Fibroblast of skin of back (primary cell): Measurements from ENCODE around the gene STAM.
"Not testable (repeated sequence)": the region's sequence is repeated elsewhere in the genome, so short reads cannot be mapped to it uniquely, and the experiment has no call there.

Source experiments
- DNase-seq: peaks from one replicate; pipeline ENCODE4 v3.0.0-alpha.2; 2013

Gene STAM

GRCh38 chr10:17682236-17682946 lies 38.4 kb downstream of the STAM start:
- no peak for DNase-seq

GRCh38 chr10:17683541-17683940 lies 39.6 kb downstream of the STAM start:
- no peak for DNase-seq

GRCh38 chr10:17684537-17684936 lies 40.6 kb downstream of the STAM start:
- no peak for DNase-seq

- no peak for DNase-seq
Observed at GRCh38 chr10:17685233-17685840, 41.4 kb downstream of the STAM start.

DNA sequence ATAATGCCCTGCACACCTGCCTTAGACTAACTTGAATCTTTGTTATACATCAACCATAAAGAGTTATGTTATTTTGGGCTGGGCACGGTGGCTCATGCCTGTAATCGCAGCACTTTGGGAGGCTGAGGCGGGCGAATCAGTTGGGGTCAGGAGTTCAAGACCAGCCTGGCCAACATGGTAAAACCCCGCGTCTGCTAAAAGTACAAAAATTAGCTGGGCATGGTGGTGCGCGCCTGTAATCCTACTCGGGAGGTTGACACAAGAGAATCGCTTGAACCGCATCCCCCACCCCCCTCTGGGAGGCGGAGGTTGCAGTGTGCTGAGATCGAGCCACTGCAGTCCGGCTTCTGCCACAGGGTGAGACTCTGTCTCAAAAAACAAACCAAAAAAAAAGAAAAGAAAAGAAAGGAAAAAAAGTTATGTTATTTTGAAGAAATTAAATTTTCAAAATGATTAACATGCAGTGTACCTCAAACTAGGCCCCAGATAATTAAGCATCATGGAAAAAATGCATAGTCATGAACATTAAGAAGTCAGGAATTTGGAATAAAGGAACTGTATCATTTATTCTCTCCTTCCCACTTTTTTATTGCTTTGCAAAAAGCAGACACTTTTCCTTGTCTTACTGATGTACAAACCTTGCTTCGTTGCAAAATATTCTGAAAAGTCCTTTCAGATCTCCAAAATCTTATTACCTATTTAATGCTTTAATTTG lies 43.3 kb downstream of the STAM start:
- no peak for DNase-seq

GRCh38 chr10:17689137-17689536 lies 45.2 kb downstream of the STAM start:
- DNase-seq = no peak

DNA sequence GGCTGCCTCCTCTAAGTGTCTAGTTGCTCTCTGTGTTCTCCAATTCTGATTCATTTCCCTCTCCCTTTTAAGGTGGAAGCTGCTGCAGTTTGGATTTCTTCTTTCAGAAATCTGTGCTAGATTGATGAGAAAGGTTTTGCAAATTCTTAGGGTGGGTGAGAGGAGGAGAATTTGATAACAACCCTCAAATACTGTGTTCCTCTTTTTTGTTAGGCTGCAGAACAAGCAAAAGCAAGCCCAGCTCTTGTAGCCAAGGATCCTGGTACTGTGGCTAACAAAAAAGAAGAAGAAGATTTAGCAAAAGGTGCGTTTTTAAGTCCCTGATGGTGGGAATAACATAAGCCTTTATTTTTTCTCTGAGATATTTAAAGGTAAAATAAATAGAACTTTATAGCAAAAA lies 49.1 kb downstream of the STAM start:
- DNase-seq = no peak

DNA sequence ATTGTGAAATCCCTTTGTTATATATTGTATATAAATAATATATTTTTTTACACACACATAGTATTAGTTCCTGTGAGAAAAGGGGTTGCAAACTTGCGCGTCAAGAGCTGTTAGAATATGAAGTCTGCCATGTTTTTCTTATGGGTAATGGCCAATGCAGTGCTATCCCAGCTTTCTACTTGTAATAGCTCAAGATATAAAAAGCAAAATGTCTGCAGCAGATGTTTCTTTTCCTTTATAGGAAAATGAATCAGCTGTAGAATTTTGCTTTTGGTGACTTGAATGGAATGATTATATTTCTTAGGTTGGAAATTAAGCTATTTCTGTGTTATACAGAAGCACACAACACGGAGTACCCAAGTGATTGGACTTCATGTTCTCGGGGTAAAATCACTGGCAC lies 54.7 kb downstream of the STAM start:
- DNase-seq = no peak

DNA sequence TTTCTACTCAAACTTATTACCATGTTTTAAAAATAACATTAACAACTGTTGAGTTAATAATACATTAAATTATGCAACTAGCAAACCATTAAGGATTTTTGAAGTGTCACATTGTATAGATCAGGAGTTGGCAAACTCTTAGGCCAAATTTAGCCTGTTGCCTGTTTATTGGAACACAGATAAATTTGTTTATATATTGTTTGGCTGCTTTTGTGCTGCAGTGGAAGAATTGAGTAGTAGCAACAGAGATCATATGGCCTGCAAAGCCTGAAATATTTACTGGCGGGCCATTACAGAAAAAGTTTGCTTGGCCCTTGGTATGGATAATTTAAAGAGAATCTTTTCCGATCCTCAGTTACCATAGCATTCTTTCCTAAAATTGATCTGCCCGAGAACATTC lies 57.4 kb downstream of the STAM start:
- no peak for DNase-seq

GRCh38 chr10:17703706-17704105 lies 59.8 kb downstream of the STAM start:
- DNase-seq = no peak

- no peak for DNase-seq
Observed at GRCh38 chr10:17708821-17709220, 64.9 kb downstream of the STAM start.

DNA sequence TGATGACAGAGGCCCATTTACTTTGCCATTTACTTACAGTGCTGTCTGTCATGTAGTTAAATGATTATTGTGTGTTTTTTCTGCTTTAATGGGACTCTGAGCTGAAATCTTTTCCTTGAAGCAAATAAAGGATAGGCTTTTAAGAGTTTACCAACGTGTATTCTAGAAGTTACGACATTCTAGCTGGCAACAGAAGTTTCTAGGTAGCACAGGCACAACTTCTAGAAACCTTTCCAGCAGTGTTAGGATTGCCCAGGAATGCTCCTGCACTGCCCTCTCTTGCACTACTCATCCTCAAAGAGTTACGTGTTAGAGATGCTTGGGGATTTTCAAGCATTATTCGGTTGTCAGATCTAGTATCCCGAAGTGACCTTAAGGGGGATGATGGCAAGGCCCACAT lies 65.5 kb downstream of the STAM start:
- no peak for DNase-seq

- no peak for DNase-seq
Observed at GRCh38 chr10:17710181-17710580, 66.2 kb downstream of the STAM start.

- DNase-seq = no peak
Observed at GRCh38 chr10:17712053-17712452, 68.1 kb downstream of the STAM start.

DNA sequence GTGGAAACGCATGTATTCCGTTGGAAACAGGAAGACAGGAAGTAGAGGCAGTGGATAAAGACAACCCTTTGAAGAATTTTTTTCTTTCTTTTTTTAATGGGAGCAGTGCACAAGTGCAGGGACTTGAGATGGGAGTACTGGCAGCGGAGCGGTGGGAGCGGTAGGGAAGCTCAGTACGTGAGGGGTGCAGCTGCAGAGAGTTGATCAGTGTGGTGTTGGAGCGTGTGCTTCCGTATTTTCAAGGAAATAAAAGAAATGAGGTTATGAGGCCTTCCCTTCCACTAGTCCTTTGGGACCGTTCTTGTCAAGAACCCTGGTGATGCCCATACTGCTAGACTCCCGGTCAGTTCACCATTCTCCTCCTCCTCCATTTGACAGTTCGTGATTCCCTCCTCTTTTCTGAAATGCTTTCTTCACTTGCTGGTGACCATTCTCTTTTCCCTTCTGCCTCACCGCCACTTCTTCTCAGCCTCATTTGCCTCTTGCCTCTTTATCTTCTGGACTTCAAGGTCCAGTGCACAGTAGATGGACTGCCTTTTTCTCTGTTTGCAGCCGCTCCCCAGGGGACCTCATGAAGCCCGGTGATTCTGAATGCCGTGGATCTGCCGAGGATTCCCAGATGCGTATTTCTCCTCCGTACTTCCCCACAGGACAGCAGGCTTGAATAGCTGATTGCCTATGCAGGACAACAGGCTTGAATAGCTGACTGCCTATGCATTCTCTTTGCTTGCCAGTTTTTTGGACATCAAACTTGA lies 68.9 kb downstream of the STAM start:
- no peak for DNase-seq

DNA sequence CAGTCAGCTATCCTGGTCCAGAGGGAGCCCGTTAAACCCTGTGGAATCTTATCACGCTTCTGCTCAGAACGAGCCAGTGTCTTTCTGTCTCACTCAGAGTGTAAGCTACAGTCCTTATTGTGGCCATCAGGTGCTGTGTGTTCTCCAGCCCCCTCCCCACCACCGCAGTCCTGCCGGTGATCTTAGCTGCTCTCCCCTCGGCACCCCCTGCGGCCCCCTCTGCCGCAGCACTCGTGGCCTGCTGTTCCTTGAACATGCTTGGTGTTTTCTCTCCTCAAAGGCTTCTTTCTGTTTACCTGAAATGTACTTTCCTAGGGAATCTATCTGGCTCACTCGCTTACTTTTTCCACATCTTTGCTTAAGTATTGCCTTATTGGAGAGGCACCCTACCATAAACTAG lies 69.8 kb downstream of the STAM start:
- DNase-seq = no peak

GRCh38 chr10:17716161-17716560 lies 72.2 kb downstream of the STAM start:
- DNase-seq = no peak

GRCh38 chr10:17722317-17723014 lies 78.5 kb downstream of the STAM start:
- not testable (repeated sequence) for DNase-seq

DNA sequence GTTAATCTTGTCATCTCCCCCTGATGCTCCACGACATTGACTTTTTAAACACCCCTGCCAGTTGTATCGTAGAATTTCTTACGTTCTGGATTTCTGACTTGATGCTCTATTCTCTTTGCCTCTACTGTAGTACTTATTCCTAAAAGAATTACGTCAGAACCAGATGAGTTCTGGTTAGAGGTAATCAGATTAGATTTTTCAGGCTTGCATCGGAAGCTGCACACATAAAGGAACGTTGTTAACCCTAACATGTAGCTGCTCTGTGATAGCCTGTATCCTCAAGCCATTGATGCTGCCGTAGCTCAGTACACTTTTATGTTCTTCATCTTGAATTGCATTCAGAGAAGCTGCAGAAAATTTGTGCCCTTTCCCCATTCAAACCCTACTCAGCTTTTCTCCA lies 81.8 kb downstream of the STAM start:
- DNase-seq = no peak

DNA sequence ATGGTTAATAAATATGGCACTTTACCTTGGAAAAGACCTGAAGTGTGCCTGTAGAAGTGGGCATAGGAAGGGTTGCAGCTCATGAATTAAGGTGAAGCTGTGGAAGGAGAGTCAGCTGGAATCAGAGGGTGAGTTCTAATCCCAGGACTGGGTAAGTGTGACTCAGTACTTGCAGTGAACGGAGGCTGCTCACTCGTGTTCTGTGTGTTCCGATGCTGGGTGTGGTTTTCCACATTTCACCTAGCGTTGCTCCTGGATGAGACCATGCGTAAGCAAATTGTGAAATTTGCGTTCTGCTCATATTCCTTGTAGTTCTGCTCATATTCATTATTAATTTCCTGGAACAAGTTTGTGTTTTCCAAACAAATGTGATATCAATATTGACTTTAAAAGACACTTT lies 85.7 kb downstream of the STAM start:
- no peak for DNase-seq

GRCh38 chr10:17730667-17731066 lies 86.7 kb downstream of the STAM start:
- no peak for DNase-seq

GRCh38 chr10:17731331-17732020 lies 87.5 kb downstream of the STAM start:
- no peak for DNase-seq
